ENCODE data around the gene SYN1. TPM values are rescaled to one million over a fixed set of nuclear protein-coding genes. Genes with fewer than 3 reads are reported as not detected.

The SYN1 gene

GRCh38 chrX:47529548-47529947 is 90.1 kb downstream of the SYN1 start:
- Histone ChIP-seq H4K8ac (ENCODE audit: low read length) (no peak overlapping the region), H2BK15ac (ENCODE audit: low read depth, poor library complexity, severe bottlenecking) (no peak overlapping the region), H3K23ac (ENCODE audit: low read length in 2 of 2) (no peak overlapping the region), H3K4me2 (ENCODE audit: low read length, poor library complexity, severe bottlenecking) (no peak overlapping the region), H3K79me1 (replicated peaks; ENCODE audit: low read length, poor library complexity, severe bottlenecking) (no peaks in the 10 kb centered on the region), H2BK120ac (ENCODE audit: low read depth, low read length) (no peak overlapping the region), H3K4me3 (ENCODE audit: insufficient read depth in 1 of 2, low read depth in 1 of 2, low read length in 2 of 2) (no peak overlapping the region), H4K91ac (ENCODE audit: low read length) (no peak overlapping the region), H3K18ac (ENCODE audit: low read depth in 1 of 2, low read length in 2 of 2) (no peak overlapping the region), H3K9me3 (ENCODE audit: control insufficient read depth, low read length) (no peaks in the 10 kb centered on the region), H3K36me3 (ENCODE audit: control insufficient read depth in 1 of 2, insufficient read depth in 2 of 2, low read depth in 1 of 2, low read length in 2 of 2) (no peaks in the 10 kb centered on the region), H2BK12ac (ENCODE audit: low read length in 2 of 2) (no peak overlapping the region), H3K4me1 (ENCODE audit: control insufficient read depth, insufficient read depth, low read depth, low read length) (no peaks in the 10 kb centered on the region), H3K4ac (ENCODE audit: low read depth in 1 of 2, low read length in 2 of 2) (no peak overlapping the region), H3K9ac (ENCODE audit: low read length) (no peak overlapping the region), H3K14ac (ENCODE audit: low read length in 2 of 2) (no peak overlapping the region), H2BK5ac (ENCODE audit: low read depth, low read length, poor library complexity, severe bottlenecking) (no peak overlapping the region), H2AK5ac (ENCODE audit: low read length, severe bottlenecking) (no peak overlapping the region), H3K27ac (ENCODE audit: low read length, poor library complexity, severe bottlenecking) (no peak overlapping the region), H2AFZ (ENCODE audit: low read depth, low read length) (no peak overlapping the region), H3K27me3 (ENCODE audit: control insufficient read depth in 1 of 2, insufficient read depth in 1 of 2, low read length in 2 of 2) (peaks cover 0 to 4% of the 10 kb centered on the region in 2 experiments)
- DNase-seq = no peak
- WGBS = 95% methylated on average over 4 of the region's 8 CpGs

DNA sequence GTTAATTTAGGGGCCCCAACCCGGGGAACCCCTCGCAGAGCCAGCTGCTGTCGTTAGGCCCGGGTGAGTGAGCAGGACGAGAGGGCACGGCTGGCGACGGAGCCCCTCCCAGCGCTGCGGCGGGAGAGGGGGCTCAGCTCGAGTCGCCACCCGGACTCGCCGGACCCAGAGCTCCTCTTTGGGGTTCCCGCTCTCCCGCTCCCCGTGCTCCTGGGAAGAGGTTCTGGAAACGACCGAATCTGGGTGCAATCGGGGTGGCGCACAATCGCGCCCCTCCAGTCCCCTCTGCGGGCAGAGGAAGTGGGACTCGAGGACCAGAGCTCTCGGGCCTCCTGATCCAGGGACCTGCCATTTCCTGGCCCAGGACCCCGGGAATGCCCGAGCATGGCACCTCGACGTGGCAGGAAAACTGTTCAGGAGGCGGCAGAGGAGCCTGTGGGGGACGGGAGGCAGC is 95.9 kb downstream of the SYN1 start:
- H3K23ac ChIP-seq (ENCODE audit: low read length in 2 of 2) = no peak overlapping the region
- H3K27ac ChIP-seq (ENCODE audit: low read length, poor library complexity, severe bottlenecking) = no peak overlapping the region
- H2BK12ac ChIP-seq (ENCODE audit: low read length in 2 of 2) = no peak overlapping the region
- H3K36me3 ChIP-seq (ENCODE audit: control insufficient read depth in 1 of 2, insufficient read depth in 2 of 2, low read depth in 1 of 2, low read length in 2 of 2) = no peaks in the 10 kb centered on the region
- no peak overlapping the region for H2BK5ac ChIP-seq (ENCODE audit: low read depth, low read length, poor library complexity, severe bottlenecking)
- H2AFZ ChIP-seq (ENCODE audit: low read depth, low read length) = peak overlapping the region; percentile 69
- H2AK5ac ChIP-seq (ENCODE audit: low read length, severe bottlenecking) = no peak overlapping the region
- WGBS = 9% methylated on average over 24 of the region's 34 CpGs
- H2BK120ac ChIP-seq (ENCODE audit: low read depth, low read length) = peak overlapping the region; percentile 34
- H3K4ac ChIP-seq (ENCODE audit: low read depth in 1 of 2, low read length in 2 of 2) = peak overlapping the region in 1 of 2 experiments; percentile 49
- peaks cover 0 to 4% of the 10 kb centered on the region in 2 experiments for H3K27me3 ChIP-seq (ENCODE audit: control insufficient read depth in 1 of 2, insufficient read depth in 1 of 2, low read length in 2 of 2)
- H3K79me1 ChIP-seq (replicated peaks; ENCODE audit: low read length, poor library complexity, severe bottlenecking) = no peaks in the 10 kb centered on the region
- peaks cover 2% of the 10 kb centered on the region for H3K4me1 ChIP-seq (ENCODE audit: control insufficient read depth, insufficient read depth, low read depth, low read length)
- H4K91ac ChIP-seq (ENCODE audit: low read length) = peak overlapping the region; percentile 50
- no peak for DNase-seq
- H3K18ac ChIP-seq (ENCODE audit: low read depth in 1 of 2, low read length in 2 of 2) = peak overlapping the region; percentile 43 to 66
- H3K4me3 ChIP-seq (ENCODE audit: insufficient read depth in 1 of 2, low read depth in 1 of 2, low read length in 2 of 2) = peak overlapping the region; percentile 60 to 73
- H3K9me3 ChIP-seq (ENCODE audit: control insufficient read depth, low read length) = no peaks in the 10 kb centered on the region
- H3K9ac ChIP-seq (ENCODE audit: low read length) = peak overlapping the region; percentile 76
- H2BK15ac ChIP-seq (ENCODE audit: low read depth, poor library complexity, severe bottlenecking) = peak overlapping the region; percentile 7
- H3K14ac ChIP-seq (ENCODE audit: low read length in 2 of 2) = no peak overlapping the region
- H4K8ac ChIP-seq (ENCODE audit: low read length) = peak overlapping the region; percentile 88
- H3K4me2 ChIP-seq (ENCODE audit: low read length, poor library complexity, severe bottlenecking) = peak overlapping the region; percentile 92

DNA sequence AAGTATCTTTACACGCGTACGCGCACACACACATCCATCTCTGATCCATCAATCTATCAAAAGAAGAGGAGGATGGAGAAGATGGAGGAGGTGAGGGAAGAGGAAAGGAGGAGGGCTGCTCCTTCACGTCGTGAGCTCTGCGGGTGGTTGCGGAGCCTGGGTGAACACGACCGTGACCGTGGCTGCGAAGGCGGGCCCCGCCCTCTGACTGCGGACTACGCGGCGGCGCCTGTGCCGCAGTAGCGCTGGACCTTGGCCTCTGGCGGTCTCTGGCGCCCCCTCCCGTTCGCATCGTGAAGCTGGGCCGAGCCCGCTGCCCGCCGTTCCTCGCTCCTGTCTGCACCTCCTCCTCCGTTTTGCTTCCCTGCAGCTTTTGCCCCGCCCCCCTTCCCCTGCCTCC is 96.4 kb downstream of the SYN1 start:
- Histone ChIP-seq H3K4me3 (ENCODE audit: insufficient read depth in 1 of 2, low read depth in 1 of 2, low read length in 2 of 2) (peak overlapping the region; percentile 60 to 73), H2BK120ac (ENCODE audit: low read depth, low read length) (peak overlapping the region; percentile 34), H2AFZ (ENCODE audit: low read depth, low read length) (no peak overlapping the region), H2BK15ac (ENCODE audit: low read depth, poor library complexity, severe bottlenecking) (no peak overlapping the region), H3K18ac (ENCODE audit: low read depth in 1 of 2, low read length in 2 of 2) (peak overlapping the region in 1 of 2 experiments; percentile 66), H3K36me3 (ENCODE audit: control insufficient read depth in 1 of 2, insufficient read depth in 2 of 2, low read depth in 1 of 2, low read length in 2 of 2) (no peaks in the 10 kb centered on the region), H2BK5ac (ENCODE audit: low read depth, low read length, poor library complexity, severe bottlenecking) (no peak overlapping the region), H3K9me3 (ENCODE audit: control insufficient read depth, low read length) (no peaks in the 10 kb centered on the region), H3K23ac (ENCODE audit: low read length in 2 of 2) (no peak overlapping the region), H3K27ac (ENCODE audit: low read length, poor library complexity, severe bottlenecking) (no peak overlapping the region), H3K4ac (ENCODE audit: low read depth in 1 of 2, low read length in 2 of 2) (no peak overlapping the region), H3K4me2 (ENCODE audit: low read length, poor library complexity, severe bottlenecking) (peak overlapping the region; percentile 92), H3K14ac (ENCODE audit: low read length in 2 of 2) (no peak overlapping the region), H3K4me1 (ENCODE audit: control insufficient read depth, insufficient read depth, low read depth, low read length) (peaks cover 2% of the 10 kb centered on the region), H2AK5ac (ENCODE audit: low read length, severe bottlenecking) (no peak overlapping the region), H4K8ac (ENCODE audit: low read length) (no peak overlapping the region), H2BK12ac (ENCODE audit: low read length in 2 of 2) (no peak overlapping the region), H3K27me3 (ENCODE audit: control insufficient read depth in 1 of 2, insufficient read depth in 1 of 2, low read length in 2 of 2) (peaks cover 0 to 4% of the 10 kb centered on the region in 2 experiments), H3K79me1 (replicated peaks; ENCODE audit: low read length, poor library complexity, severe bottlenecking) (no peaks in the 10 kb centered on the region), H4K91ac (ENCODE audit: low read length) (no peak overlapping the region), H3K9ac (ENCODE audit: low read length) (peak overlapping the region; percentile 68)
- WGBS = 0% methylated on average over 12 of the region's 33 CpGs
- DNase-seq = peak; percentile 71

Small RNA genes lying within 50 kb of the gene (small RNA-seq; reads per million reads assigned to genes)
- not detected for gene MIR4769 (ENCODE audit: low read depth)

Measured in mesenchymal stem cell (in vitro differentiated cells and primary cell).